Pancreas (tissue), 10 donors: Measurements from ENCODE around the gene RNF44. TPM values are rescaled to one million over a fixed set of nuclear protein-coding genes. Genes with fewer than 3 reads are reported as not detected.

Experiments
- ATAC-seq, 4 donors: fragments of 200-7000 bp; cut with Tn5 transposase; one replicate each; pipeline versions ENCODE4 v1.8.0 to v1.9.1; 2020; ENCODE audit warnings: mild to moderate bottlenecking in 4 of 4, moderate library complexity in 4 of 4
- DNase-seq, 6 donors: peaks; one replicate each; pipeline ENCODE4 v3.0.0-alpha.2; 2020
- FAIRE-seq: peaks from 2 replicates; lab custom pipeline; 2012; peaks lifted over from hg19 to GRCh38; lab: Jason Lieb, UNC
- H3K27ac ChIP-seq, 4 donors: fragments of 200-600 bp; sonication (generic); 1 replicate in 3 of 4; 2 replicates in 1 of 4; pipeline versions ENCODE4 v1.5.0 to v1.8.0; 2020
- H3K27me3 ChIP-seq, 4 donors: fragments of 200-600 bp; one replicate each; pipeline ENCODE4 v1.8.0; 2021
- H3K36me3 ChIP-seq, 3 donors: fragments of 200-600 bp; sonication (generic) in 1 of 3; one replicate each; pipeline versions ENCODE4 v1.5.0 to v1.8.0; 2020 to 2021
- H3K4me1 ChIP-seq, 3 donors: fragments of 200-600 bp; one replicate each; pipeline ENCODE4 v1.8.0; 2021
- H3K4me3 ChIP-seq, 4 donors: fragments of 200-600 bp; sonication (generic) in 2 of 4; one replicate each; pipeline versions ENCODE4 v1.5.0 to v1.8.0; 2020 to 2021
- H3K9me3 ChIP-seq, 4 donors: fragments of 200-600 bp; one replicate each; pipeline ENCODE4 v1.8.0; 2021
- WGBS, 2 donors: extraction: QIAGEN DNeasy Blood & Tissue Kit; methylation state at CpG; one replicate each; pipeline ENCODE4 v1.1.7; 2013; 5-methylcytosine and 5-hydroxymethylcytosine counted together
- intact Hi-C, 3 donors: fragments of 100-400 bp; cut with DNase I; formaldehyde crosslinking; loops; one replicate each; pipeline versions ENCODE4 v1.11.1 to v1.14.2; 2022
- polyA plus RNA-seq, 2 donors: library from polyadenylated mRNA; stranded (reverse); fragments of 200-250 nt; gene quantifications; one replicate each; pipeline ENCODE4 v1.2.3, GENCODE V29; 2013
- total RNA-seq, 6 donors: library from RNA; stranded (reverse); fragmentation: NEBNext Ultra II Directional in 4 of 6; extraction: Animal tissue kit (Norgen Biotek cat#: 25700) in 4 of 6; gene quantifications; one replicate each; pipeline versions ENCODE4 v1.2.1 to v1.2.4, GENCODE V29; 2021 to 2023
- TF ChIP-seq, protein P1 (sequence below), 4 donors: fragments of 200-600 bp; sonication (generic) in 3 of 4; IDR thresholded peaks; one replicate each; pipeline versions ENCODE4 v1.5.0 to v1.8.0; 2021; ENCODE audit warnings: antibody characterized with exemption in 4 of 4
- donor health status: healthy with polysubstance abuse.
- donor health status: DM: no; HTN: no; CAD: no; lungs with moderate emphysema.
- donor health status: DM: no; HTN: no; CAD: no.
- donor health status: control.
- donor health status: control.
- donor health status: Bipolar disorder and iron deficiency.
- donor health status: DM: yes; HTN: yes; CAD: no.
- donor health status: DM: no; HTN: no; CAD: no.
- donor health status: DM: no; HTN: no; CAD: no.
- donor health status: DM: yes; HTN: yes; CAD: no.

RNF44 gene
- total and polyA plus RNA-seq, 8 donors: 13.8 to 36.6 (median 18.5) TPM

DNA sequence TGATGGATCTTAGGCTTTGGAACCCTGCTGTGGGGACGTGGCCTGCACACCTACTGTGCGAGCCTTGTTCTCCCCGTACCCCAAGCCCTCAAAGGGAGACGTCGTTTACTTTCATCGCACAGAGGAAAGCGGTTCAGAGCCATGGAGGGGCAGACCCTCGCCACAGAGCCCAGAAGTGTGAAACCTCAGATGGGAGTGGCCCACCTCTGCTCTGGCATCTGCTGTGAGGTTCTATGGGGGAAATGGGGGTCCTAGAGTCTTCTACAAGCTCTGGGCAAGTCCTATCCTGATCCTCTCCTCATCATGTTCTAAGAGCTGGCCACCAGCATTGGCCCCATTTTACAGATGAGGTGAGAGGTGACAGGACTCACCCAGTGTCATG lies 3.7 kb upstream of the RNF44 start:
- DNase-seq (no peak), ATAC-seq (no peak), FAIRE-seq (no peak)
- TF ChIP-seq, protein P1, sequence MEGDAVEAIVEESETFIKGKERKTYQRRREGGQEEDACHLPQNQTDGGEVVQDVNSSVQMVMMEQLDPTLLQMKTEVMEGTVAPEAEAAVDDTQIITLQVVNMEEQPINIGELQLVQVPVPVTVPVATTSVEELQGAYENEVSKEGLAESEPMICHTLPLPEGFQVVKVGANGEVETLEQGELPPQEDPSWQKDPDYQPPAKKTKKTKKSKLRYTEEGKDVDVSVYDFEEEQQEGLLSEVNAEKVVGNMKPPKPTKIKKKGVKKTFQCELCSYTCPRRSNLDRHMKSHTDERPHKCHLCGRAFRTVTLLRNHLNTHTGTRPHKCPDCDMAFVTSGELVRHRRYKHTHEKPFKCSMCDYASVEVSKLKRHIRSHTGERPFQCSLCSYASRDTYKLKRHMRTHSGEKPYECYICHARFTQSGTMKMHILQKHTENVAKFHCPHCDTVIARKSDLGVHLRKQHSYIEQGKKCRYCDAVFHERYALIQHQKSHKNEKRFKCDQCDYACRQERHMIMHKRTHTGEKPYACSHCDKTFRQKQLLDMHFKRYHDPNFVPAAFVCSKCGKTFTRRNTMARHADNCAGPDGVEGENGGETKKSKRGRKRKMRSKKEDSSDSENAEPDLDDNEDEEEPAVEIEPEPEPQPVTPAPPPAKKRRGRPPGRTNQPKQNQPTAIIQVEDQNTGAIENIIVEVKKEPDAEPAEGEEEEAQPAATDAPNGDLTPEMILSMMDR (IDR thresholded peaks at IDR 0.05): no peak
- H3K27me3 ChIP-seq: no peaks in the 10 kb centered on the region
- H3K36me3 ChIP-seq: no peaks in the 10 kb centered on the region
- peaks cover 4 to 7% (median 4%) of the 10 kb centered on the region in 3 donors for H3K4me1 ChIP-seq
- no peak overlapping the region for H3K27ac ChIP-seq
- H3K9me3 ChIP-seq: no peaks in the 10 kb centered on the region
- intact Hi-C loops: no loop called here
- H3K4me3 ChIP-seq: no peak overlapping the region
- WGBS, 2 donors: 84 to 88% methylated on average over 8 of the region's 8 CpGs

DNA sequence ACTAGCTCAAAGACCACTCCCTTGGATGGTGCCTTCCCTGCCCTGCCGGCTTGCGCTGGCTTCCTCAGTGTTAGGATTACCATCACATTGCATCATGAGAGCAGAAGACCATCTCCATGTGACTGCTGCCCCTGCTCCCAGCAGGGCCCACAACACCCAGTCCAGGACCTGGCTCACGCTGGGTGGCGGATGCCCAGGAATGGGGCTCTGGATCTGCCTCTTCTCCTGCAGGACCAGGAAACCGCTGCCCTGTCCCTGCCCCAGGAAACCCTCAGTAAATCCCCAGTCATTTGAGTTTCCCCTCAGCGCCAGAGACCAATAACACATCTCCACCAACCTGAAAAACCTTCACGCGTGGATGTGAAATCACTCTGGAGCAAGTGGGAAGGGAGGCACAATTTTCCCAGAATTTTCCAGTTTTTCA lies 3.3 kb upstream of the RNF44 start:
- no peaks in the 10 kb centered on the region for H3K36me3 ChIP-seq
- intact Hi-C loops: no loop called here
- no peaks in the 10 kb centered on the region for H3K9me3 ChIP-seq
- ATAC-seq (no peak), FAIRE-seq (no peak), DNase-seq (peak in 1 of 6 donors; percentile 54)
- H3K27me3 ChIP-seq: no peaks in the 10 kb centered on the region
- no peak overlapping the region for H3K27ac ChIP-seq
- TF ChIP-seq, protein P1 (IDR thresholded peaks at IDR 0.05): no peak
- WGBS, 2 donors: 87 to 92% methylated on average over 8 of the region's 8 CpGs
- peaks cover 4 to 11% (median 5%) of the 10 kb centered on the region in 3 donors for H3K4me1 ChIP-seq
- no peak overlapping the region for H3K4me3 ChIP-seq

DNA sequence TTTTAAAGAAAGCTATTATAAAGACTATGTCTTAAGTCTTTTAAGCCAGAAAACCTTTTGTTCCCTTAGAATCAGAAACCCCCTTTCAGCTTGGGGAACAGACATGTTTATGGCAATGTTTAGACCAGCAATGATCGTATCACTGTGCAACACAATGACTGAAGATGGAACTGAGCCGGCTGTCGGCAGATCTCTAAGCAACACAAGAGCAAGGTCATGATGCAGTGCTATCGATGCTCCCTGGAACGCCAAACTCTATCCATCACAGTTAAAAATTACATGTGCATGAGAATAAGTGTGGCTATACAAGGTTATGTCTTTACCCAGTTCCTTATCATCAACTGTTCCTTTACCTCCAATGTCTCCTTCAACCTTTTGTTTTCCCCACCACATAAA lies 1.8 kb upstream of the RNF44 start:
- no peaks in the 10 kb centered on the region for H3K27me3 ChIP-seq
- FAIRE-seq (no peak), ATAC-seq (no peak), DNase-seq (no peak)
- no peaks in the 10 kb centered on the region for H3K9me3 ChIP-seq
- intact Hi-C loops: no loop called here
- H3K27ac ChIP-seq: no peak overlapping the region
- TF ChIP-seq, protein P1 (IDR thresholded peaks at IDR 0.05): no peak
- no peak overlapping the region for H3K4me3 ChIP-seq
- 18 to 37% methylated on average over 5 of the region's 5 CpGs for WGBS, 2 donors
- H3K36me3 ChIP-seq: no peaks in the 10 kb centered on the region
- peaks cover 16 to 24% (median 16%) of the 10 kb centered on the region in 3 donors for H3K4me1 ChIP-seq

DNA sequence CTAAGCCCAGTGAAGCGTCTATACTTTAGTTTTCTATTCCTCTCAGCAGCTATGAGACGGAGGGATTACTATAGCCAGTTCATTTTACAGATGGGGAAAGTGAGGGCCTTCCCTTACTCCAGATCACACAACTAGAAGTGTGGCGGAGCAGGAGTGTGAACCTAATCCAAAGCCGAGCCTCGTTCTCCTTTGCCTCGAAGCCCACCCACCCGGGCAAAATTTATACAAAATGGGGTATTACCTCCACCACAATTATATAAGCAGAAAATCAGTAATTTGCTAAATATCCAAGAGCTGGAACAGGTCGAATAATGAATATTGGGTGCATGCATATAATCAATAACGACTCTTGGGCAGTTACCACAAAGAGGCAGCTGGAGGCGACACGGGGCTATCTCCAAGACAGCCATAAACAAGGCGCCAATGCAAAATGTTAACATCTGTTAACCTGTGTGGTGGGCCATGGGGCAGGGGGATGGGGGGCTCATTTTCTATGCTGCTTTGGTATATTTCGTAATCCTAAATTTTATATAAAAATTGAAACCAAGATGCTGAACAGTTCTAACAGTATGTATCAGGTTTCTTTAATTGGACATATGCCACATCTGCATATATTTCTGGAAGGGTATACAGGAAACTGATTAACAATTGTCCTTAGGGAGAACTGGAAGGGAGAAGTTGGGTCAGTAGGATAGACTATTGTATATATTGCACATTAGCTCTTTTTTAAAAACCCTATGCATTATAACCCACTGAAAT lies 1.2 kb upstream of the RNF44 start:
- intact Hi-C loops: no loop called here
- TF ChIP-seq, protein P1 (IDR thresholded peaks at IDR 0.05): no peak
- no peaks in the 10 kb centered on the region for H3K9me3 ChIP-seq
- DNase-seq (no peak), ATAC-seq (no peak), FAIRE-seq (no peak)
- peaks cover 21 to 29% (median 22%) of the 10 kb centered on the region in 3 donors for H3K4me1 ChIP-seq
- 23 to 24% methylated on average over 13 of the region's 13 CpGs for WGBS, 2 donors
- no peaks in the 10 kb centered on the region for H3K27me3 ChIP-seq
- no peaks in the 10 kb centered on the region for H3K36me3 ChIP-seq
- H3K4me3 ChIP-seq: peak overlapping the region in 2 of 4 donors; percentile 75 to 92
- peak overlapping the region; percentile 91 to 97 (median 94) for H3K27ac ChIP-seq
